ENCODE results near the gene AVPR1B. TPM values are rescaled to one million over a fixed set of nuclear protein-coding genes. Genes with fewer than 3 reads are reported as not detected.

Gene AVPR1B
- total RNA-seq, 2 experiments from 2014 or later = not detected

GRCh38 chr1:206111271-206111927 is 5.8 kb downstream of the AVPR1B start:
- intact Hi-C loops (cut with micrococcal nuclease; ENCODE audit: unreplicated experiment) = no loop called here
- no peaks in the 10 kb centered on the region for H4K20me1 ChIP-seq (ENCODE audit: insufficient read depth, low read length)
- no peak overlapping the region for H3K4me3 ChIP-seq (ENCODE audit: low read depth, low read length, poor library complexity, severe bottlenecking)
- no peaks in the 10 kb centered on the region for H3K9me3 ChIP-seq (ENCODE audit: low read length)
- no peak overlapping the region for H2AFZ ChIP-seq (ENCODE audit: low read length)
- TF ChIP-seq CTCF (conservative IDR thresholded peaks at IDR 0.05; ENCODE audit: low read length) = no peak
- no peak for TF ChIP-seq EZH2phosphoT487 (IDR thresholded peaks at IDR 0.05; ENCODE audit: borderline replicate concordance, low read depth, low read length)
- no TSS peak for BruUV-seq (replicated peaks)
- ChIA-PET CTCF (ENCODE audit: unreplicated experiment) (interaction anchor here (0.6 to 2.2 kb wide), 2 partner anchors 82 to 482 kb away, joined by 4 to 7 read pairs; no protein-coding TSS in a partner anchor), POLR2A (interaction anchor here (0.7 to 1.9 kb wide), 2 partner anchors 17 to 126 kb away, joined by 3 to 5 read pairs; no protein-coding TSS in a partner anchor)
- no peaks in the 10 kb centered on the region for H3K9me2 ChIP-seq (ENCODE audit: insufficient read depth, low read length)
- H3K4me2 ChIP-seq (ENCODE audit: low read length) = no peak overlapping the region
- DNase-seq (ENCODE audit: low spot score) = no peak
- no peak overlapping the region for H3K27ac ChIP-seq (ENCODE audit: low read depth, low read length, poor library complexity, severe bottlenecking)
- peaks cover 1% of the 10 kb centered on the region for H3K4me1 ChIP-seq (ENCODE audit: insufficient read depth, low read length, poor library complexity, severe bottlenecking)
- no peaks in the 10 kb centered on the region for H3K36me3 ChIP-seq (ENCODE audit: insufficient read depth, low read length)
- no peaks in the 10 kb centered on the region for H3K79me2 ChIP-seq (ENCODE audit: insufficient read depth, low read depth, low read length)

- BruUV-seq (replicated peaks) = no TSS peak
- intact Hi-C loops (cut with micrococcal nuclease; ENCODE audit: unreplicated experiment) = no loop called here
- CTCF ChIA-PET (ENCODE audit: unreplicated experiment) = interaction anchor here (2.2 kb wide), 1 partner anchor 81 kb away, joined by 7 read pairs; no protein-coding TSS in a partner anchor
- Histone ChIP-seq H3K36me3 (ENCODE audit: insufficient read depth, low read length) (no peaks in the 10 kb centered on the region), H3K4me3 (ENCODE audit: low read depth, low read length, poor library complexity, severe bottlenecking) (no peak overlapping the region), H3K79me2 (ENCODE audit: insufficient read depth, low read depth, low read length) (no peaks in the 10 kb centered on the region), H3K4me2 (ENCODE audit: low read length) (no peak overlapping the region), H3K9me3 (ENCODE audit: low read length) (no peaks in the 10 kb centered on the region), H4K20me1 (ENCODE audit: insufficient read depth, low read length) (no peaks in the 10 kb centered on the region), H2AFZ (ENCODE audit: low read length) (no peak overlapping the region), H3K27ac (ENCODE audit: low read depth, low read length, poor library complexity, severe bottlenecking) (no peak overlapping the region), H3K9me2 (ENCODE audit: insufficient read depth, low read length) (no peaks in the 10 kb centered on the region), H3K4me1 (ENCODE audit: insufficient read depth, low read length, poor library complexity, severe bottlenecking) (peaks cover 6% of the 10 kb centered on the region)
- POLR2A ChIA-PET = interaction anchor here (0.7 to 1.9 kb wide), 2 partner anchors 17 to 125 kb away, joined by 3 to 5 read pairs; no protein-coding TSS in a partner anchor
- TF ChIP-seq CTCF (conservative IDR thresholded peaks at IDR 0.05; ENCODE audit: low read length) = no peak
- TF ChIP-seq EZH2phosphoT487 (IDR thresholded peaks at IDR 0.05; ENCODE audit: borderline replicate concordance, low read depth, low read length) = no peak
- DNase-seq (ENCODE audit: low spot score) = no peak
These were observed 6.4 kb downstream of the AVPR1B start for GRCh38 chr1:206110820-206111219.

- TF ChIP-seq CTCF (conservative IDR thresholded peaks at IDR 0.05; ENCODE audit: low read length) (no peak), EZH2phosphoT487 (IDR thresholded peaks at IDR 0.05; ENCODE audit: borderline replicate concordance, low read depth, low read length) (no peak)
- Histone ChIP-seq H2AFZ (ENCODE audit: low read length) (no peak overlapping the region), H3K4me3 (ENCODE audit: low read depth, low read length, poor library complexity, severe bottlenecking) (no peak overlapping the region), H3K4me2 (ENCODE audit: low read length) (no peak overlapping the region), H3K9me2 (ENCODE audit: insufficient read depth, low read length) (no peaks in the 10 kb centered on the region), H3K79me2 (ENCODE audit: insufficient read depth, low read depth, low read length) (no peaks in the 10 kb centered on the region), H3K4me1 (ENCODE audit: insufficient read depth, low read length, poor library complexity, severe bottlenecking) (peaks cover 6% of the 10 kb centered on the region), H4K20me1 (ENCODE audit: insufficient read depth, low read length) (no peaks in the 10 kb centered on the region), H3K36me3 (ENCODE audit: insufficient read depth, low read length) (no peaks in the 10 kb centered on the region), H3K27ac (ENCODE audit: low read depth, low read length, poor library complexity, severe bottlenecking) (no peak overlapping the region), H3K9me3 (ENCODE audit: low read length) (no peaks in the 10 kb centered on the region)
- intact Hi-C loops (cut with micrococcal nuclease; ENCODE audit: unreplicated experiment) = no loop called here
- CTCF ChIA-PET (ENCODE audit: unreplicated experiment) = interaction anchor here (2.2 kb wide), 1 partner anchor 81 kb away, joined by 7 read pairs; no protein-coding TSS in a partner anchor
- no TSS peak for BruUV-seq (replicated peaks)
- POLR2A ChIA-PET = interaction anchor here (1.9 kb wide), 1 partner anchor 124 kb away, joined by 5 read pairs; no protein-coding TSS in a partner anchor
- DNase-seq (ENCODE audit: low spot score) = no peak
These were observed 7.0 kb downstream of the AVPR1B start for GRCh38 chr1:206110161-206110560.

Data from OCI-LY7 (cell line).